Kidney tubule cell (primary cell): ENCODE results near the gene PMVK.
A peak's percentile ranks its signal among the peaks of the same experiment; 100 is the strongest.
"Not testable (repeated sequence)": the region's sequence is repeated elsewhere in the genome, so short reads cannot be mapped to it uniquely, and the experiment has no call there.

Source experiments
- DNase-seq: peaks from one replicate; pipeline ENCODE4 v3.0.0-alpha.2; 2018; ENCODE audit warnings: low spot score

The PMVK gene

GRCh38 chr1:154913273-154913672, 23.2 kb downstream of the PMVK start:
- DNase-seq: no peak

GRCh38 chr1:154912755-154913154, 23.8 kb downstream of the PMVK start:
- DNase-seq: no peak

- no peak for DNase-seq
Measured at GRCh38 chr1:154911691-154912550, 24.6 kb downstream of the PMVK start.

GRCh38 chr1:154910851-154911250, 25.7 kb downstream of the PMVK start:
- no peak for DNase-seq

- DNase-seq: no peak
Measured at GRCh38 chr1:154908937-154909336, 27.6 kb downstream of the PMVK start.

- DNase-seq: not testable (repeated sequence)
Measured at GRCh38 chr1:154908129-154908528, 28.4 kb downstream of the PMVK start.

GRCh38 chr1:154906621-154907081, 29.9 kb downstream of the PMVK start:
- peak; percentile 4 for DNase-seq

- DNase-seq: no peak
Measured at GRCh38 chr1:154902938-154903566, 33.5 kb downstream of the PMVK start.

GRCh38 chr1:154901591-154901990, 34.9 kb downstream of the PMVK start:
- no peak for DNase-seq

GRCh38 chr1:154899041-154899440, 37.5 kb downstream of the PMVK start:
- no peak for DNase-seq

DNA sequence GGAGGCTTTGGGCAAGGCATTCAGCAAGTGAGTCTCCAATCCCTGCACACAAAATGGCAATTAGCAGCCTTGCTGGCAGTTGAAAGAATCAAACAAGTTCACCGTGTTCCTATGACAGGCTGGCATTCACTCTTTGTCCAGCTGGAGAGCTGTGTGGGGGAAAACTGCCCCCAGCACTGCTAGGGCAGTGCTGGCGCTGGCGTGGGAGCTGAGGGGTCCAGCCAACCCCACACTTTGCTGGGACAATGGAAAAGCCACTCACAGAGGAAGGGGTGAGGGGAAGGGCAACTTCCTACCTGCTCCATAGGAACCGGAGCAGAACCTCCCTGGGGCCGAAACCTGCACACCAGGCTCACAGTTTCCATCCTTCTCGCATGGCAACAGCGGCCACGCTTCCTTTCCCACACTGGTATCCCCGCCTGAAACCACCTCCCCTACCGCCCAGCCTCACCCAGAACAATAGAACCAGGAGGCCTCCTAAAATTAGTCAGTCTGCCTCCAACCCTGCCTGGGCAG, 39.7 kb downstream of the PMVK start:
- no peak for DNase-seq

GRCh38 chr1:154895798-154896197, 40.7 kb downstream of the PMVK start:
- DNase-seq: no peak

- DNase-seq: no peak
Measured at GRCh38 chr1:154891452-154891851, 45.1 kb downstream of the PMVK start.

GRCh38 chr1:154888757-154889156, 47.8 kb downstream of the PMVK start:
- DNase-seq: no peak

- no peak for DNase-seq
Measured at GRCh38 chr1:154886281-154887015, 50.1 kb downstream of the PMVK start.

DNA sequence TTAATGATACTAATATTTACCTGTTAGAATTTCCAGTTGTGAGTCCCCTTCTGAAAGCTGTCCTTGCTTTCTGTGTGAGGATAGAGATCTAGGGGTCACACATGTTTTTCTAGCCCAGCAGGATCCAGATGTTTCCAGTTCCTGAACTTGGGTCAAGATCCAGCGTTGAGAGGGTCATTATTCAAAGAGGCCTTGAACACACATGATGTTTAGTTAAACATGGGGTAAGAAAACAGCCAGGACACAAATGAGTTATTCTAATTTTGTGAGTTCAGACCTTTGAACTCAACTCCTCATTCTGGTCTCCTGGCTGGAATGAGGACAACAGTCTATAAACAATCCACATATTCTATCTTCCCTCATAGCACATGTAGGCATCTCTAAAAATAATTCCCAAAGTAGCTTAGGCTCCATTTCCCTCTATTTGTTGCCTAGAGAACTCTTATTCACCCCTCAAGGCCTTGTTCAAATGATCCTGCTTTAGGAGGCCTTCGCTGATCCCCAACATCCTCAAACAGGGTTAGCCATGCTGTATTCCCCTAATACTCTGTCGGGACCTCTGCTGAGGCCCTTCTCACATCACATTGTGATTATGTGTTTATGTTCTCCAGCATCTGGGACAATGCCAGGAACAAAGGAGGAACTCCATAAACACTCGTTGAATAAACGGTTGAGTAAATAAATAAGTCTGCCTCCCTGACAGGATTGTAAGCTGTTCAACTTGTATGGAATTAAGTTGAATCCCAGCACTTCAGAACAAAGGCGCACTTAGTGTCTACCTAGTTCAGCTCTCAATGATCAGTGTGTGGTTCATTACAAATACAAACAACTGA, 51.4 kb downstream of the PMVK start:
- DNase-seq: no peak

DNA sequence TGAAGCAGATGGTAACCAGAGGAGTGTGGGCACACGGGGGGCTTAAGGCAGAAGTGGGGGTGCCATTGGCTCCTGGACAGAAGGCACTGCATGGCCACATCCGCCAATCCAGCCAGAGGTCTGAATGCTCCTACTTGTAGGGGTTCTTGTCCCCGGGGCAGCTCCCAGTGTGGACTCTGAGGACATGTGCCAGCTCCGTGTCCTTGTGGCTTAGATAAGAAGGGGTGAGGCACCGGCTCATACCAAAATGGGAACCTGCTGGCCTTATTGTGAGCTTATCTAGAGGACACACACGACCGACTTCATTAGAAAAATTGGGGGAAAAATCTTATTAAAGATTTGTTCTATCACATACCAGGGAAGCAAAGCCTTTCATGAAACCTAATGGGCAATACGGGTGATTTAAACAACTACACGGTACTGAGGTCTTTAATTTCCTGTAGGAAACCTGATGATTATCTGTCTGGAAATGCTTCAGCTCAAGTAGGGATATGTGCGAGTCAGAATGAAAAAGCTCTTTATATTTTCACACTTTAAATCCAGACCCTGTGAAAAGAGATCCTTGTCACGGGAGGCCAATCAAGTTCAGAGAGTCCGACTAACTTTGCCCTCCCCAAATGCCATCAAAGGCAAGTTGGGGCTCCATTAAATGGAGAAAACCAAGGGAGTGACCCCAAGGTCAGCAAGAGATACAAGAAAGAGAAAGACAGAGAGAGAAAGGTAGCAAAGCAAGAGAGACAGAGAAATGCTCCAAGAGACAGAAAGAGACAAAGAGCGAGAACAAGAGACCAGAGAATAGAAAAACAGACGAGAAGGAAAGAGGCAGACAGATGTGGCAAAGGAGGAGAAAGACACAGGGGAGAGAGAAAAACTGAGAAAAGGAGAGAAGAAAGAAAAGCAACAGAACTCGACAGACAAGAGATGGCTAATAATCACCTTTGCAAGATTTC, 52.3 kb downstream of the PMVK start:
- DNase-seq: no peak

GRCh38 chr1:154881820-154882535, 54.5 kb downstream of the PMVK start:
- DNase-seq: peak; percentile 43

GRCh38 chr1:154880671-154881070, 55.8 kb downstream of the PMVK start:
- DNase-seq: no peak

DNA sequence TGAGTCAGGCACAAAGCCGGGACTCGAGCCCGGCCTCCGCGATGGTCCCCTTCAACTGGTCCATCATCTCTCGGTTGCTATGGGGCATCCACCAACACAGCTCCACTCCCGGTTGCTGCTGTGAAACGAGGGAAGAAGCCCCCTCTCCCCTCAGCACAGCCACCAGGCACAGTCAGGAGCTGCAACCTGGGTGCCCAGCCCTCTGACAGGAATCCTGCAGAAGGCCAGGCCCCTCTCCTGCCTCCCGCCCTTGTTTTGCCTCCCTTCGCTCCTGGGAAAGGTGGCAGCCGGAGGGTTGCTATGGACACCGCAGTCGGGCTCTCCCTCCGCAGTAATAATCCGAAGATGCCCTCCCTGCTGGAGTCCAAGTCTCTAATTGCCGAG, 57.5 kb downstream of the PMVK start:
- no peak for DNase-seq
